ENCODE data around the gene GLB1L3. TPM values are rescaled to one million over a fixed set of nuclear protein-coding genes. Genes with fewer than 3 reads are reported as not detected.
A peak's percentile ranks its signal among the peaks of the same experiment; 100 is the strongest.

GLB1L3 gene, protein sequence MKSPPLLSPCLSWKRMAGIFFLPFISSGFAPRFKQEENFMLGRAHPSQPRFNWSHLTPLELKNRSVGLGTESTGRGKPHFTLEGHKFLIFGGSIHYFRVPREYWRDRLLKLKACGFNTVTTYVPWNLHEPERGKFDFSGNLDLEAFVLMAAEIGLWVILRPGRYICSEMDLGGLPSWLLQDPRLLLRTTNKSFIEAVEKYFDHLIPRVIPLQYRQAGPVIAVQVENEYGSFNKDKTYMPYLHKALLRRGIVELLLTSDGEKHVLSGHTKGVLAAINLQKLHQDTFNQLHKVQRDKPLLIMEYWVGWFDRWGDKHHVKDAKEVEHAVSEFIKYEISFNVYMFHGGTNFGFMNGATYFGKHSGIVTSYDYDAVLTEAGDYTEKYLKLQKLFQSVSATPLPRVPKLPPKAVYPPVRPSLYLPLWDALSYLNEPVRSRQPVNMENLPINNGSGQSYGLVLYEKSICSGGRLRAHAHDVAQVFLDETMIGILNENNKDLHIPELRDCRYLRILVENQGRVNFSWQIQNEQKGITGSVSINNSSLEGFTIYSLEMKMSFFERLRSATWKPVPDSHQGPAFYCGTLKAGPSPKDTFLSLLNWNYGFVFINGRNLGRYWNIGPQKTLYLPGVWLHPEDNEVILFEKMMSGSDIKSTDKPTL
- total RNA-seq (2021) (0.09 and 0.17 TPM in 2 replicates), Bru-seq, nascent RNA (percentile 13 among the genes with signal in this experiment), BruChase-seq, experiment 1, labeled RNA remaining after a 2-hour chase (percentile 16 among the genes with signal in this experiment), BruChase-seq, experiment 2, labeled RNA remaining after a 6-hour chase (percentile 18 among the genes with signal in this experiment)
- long read RNA-seq: 0 reads

DNA sequence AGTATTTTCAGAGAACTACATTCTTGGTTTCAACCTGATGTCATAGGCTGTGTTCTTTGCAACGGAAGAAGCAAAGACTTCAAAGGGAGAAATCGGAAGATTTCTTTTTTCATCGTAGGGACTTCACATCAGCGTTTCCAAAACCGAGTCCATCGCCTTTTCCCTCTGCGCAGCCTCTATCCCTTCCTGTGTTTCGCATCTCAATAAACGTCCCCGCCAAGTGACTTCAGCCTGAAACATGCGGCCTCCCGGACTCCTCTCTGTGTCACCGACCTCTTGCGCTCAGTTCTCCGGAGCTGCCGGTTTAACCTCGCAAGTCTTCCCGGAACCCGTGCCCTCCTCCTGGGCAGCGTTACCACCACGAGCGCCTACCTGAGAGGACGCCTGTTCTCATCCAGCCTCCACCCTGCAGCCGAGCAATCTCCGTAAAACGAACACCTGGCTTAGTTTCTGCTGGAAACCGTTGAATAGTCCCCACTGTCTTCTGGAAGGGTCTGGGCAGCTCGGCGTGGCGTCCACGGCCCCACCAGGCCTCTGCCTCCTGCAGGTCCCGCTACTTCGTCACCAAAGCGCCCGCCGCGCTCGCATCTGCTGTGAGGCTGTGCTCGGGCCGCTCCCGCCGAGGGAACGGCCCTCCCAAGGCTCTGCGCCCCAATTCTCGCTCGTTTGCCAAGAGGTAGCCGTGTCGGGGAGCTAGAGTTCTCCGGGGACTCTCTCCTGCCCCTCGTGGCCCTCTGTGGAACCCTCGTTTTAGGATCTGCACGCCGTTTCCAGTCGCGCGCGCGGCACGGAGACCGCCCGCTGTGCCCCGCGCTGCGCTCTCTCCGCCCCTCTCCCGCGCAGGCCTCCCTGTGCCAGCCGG is at the start of gene GLB1L3:
Gene GLB1L3, plus strand, starts transcription at position 846 of the 862 bp plus-strand sequence. CDS start 362 bp downstream, outside the sequence.
- peak within 1 kb of the TSS; percentile 41 for H3K4me3 ChIP-seq (ENCODE audit: low read depth, low read length, poor library complexity, severe bottlenecking)
- intact Hi-C loops (cut with micrococcal nuclease; ENCODE audit: unreplicated experiment): no loop called here

GRCh38 chr11:134226806-134227325 is 49.3 kb upstream of the GLB1L3 start:
- ChIA-PET CTCF (no interaction called here), POLR2A (ENCODE audit: low non-redundant PET) (no interaction called here)
- no peaks in the 10 kb centered on the region for H3K9me3 ChIP-seq (ENCODE audit: low read depth, low read length, poor library complexity, severe bottlenecking)
- no peak overlapping the region for H3K27ac ChIP-seq (ENCODE audit: low read depth, low read length, poor library complexity, severe bottlenecking)
- peaks cover 12% of the 10 kb centered on the region for H3K4me1 ChIP-seq (ENCODE audit: insufficient read depth, low read length, poor library complexity, severe bottlenecking)
- H3K27me3 ChIP-seq (replicated peaks; ENCODE audit: insufficient read depth, low read depth, low read length, poor library complexity): no peaks in the 10 kb centered on the region
- TF ChIP-seq, protein P1, sequence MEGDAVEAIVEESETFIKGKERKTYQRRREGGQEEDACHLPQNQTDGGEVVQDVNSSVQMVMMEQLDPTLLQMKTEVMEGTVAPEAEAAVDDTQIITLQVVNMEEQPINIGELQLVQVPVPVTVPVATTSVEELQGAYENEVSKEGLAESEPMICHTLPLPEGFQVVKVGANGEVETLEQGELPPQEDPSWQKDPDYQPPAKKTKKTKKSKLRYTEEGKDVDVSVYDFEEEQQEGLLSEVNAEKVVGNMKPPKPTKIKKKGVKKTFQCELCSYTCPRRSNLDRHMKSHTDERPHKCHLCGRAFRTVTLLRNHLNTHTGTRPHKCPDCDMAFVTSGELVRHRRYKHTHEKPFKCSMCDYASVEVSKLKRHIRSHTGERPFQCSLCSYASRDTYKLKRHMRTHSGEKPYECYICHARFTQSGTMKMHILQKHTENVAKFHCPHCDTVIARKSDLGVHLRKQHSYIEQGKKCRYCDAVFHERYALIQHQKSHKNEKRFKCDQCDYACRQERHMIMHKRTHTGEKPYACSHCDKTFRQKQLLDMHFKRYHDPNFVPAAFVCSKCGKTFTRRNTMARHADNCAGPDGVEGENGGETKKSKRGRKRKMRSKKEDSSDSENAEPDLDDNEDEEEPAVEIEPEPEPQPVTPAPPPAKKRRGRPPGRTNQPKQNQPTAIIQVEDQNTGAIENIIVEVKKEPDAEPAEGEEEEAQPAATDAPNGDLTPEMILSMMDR (conservative IDR thresholded peaks at IDR 0.05; ENCODE audit: low read depth, low read length): no peak
- no peak for TF ChIP-seq EZH2 (IDR thresholded peaks at IDR 0.05; ENCODE audit: borderline replicate concordance, low read depth, low read length, poor library complexity, severe bottlenecking)
- DNase-seq (ENCODE audit: low spot score): no peak
- H3K36me3 ChIP-seq (ENCODE audit: insufficient read depth, low read length, poor library complexity, severe bottlenecking): no peaks in the 10 kb centered on the region
- BruUV-seq (replicated peaks): TSS peak; percentile 18
- H3K4me3 ChIP-seq (ENCODE audit: low read depth, low read length, poor library complexity, severe bottlenecking): peak overlapping the region; percentile 65
- intact Hi-C loops (cut with micrococcal nuclease; ENCODE audit: unreplicated experiment): no loop called here

More for the DNA sequence above, at the start of gene GLB1L3:
- Histone ChIP-seq H3K27ac (ENCODE audit: low read depth, low read length, poor library complexity, severe bottlenecking) (no peak within 1 kb of the TSS), H3K27me3 (replicated peaks; ENCODE audit: insufficient read depth, low read depth, low read length, poor library complexity) (peaks cover 90% of the 10 kb centered on the region), H3K9me3 (ENCODE audit: low read depth, low read length, poor library complexity, severe bottlenecking) (no peaks in the 10 kb centered on the region), H3K4me1 (ENCODE audit: insufficient read depth, low read length, poor library complexity, severe bottlenecking) (no peaks in the 10 kb centered on the region), H3K36me3 (ENCODE audit: insufficient read depth, low read length, poor library complexity, severe bottlenecking) (no peaks in the 10 kb centered on the region)
- peak; percentile 65 for DNase-seq (ENCODE audit: low spot score)
- no TSS peak for BruUV-seq (replicated peaks)
- ChIA-PET POLR2A (ENCODE audit: low non-redundant PET) (interaction anchor here (0.6 kb wide), 1 partner anchor 11 kb away, joined by 3 read pairs; no protein-coding TSS in a partner anchor), CTCF (interaction anchor here (0.7 to 1.3 kb wide), 2 partner anchors 9 to 14 kb away, joined by 3 to 7 read pairs; no protein-coding TSS in a partner anchor)
- TF ChIP-seq, protein P1 (conservative IDR thresholded peaks at IDR 0.05; ENCODE audit: low read depth, low read length): 0 out of 2 replicates have a peak, but pooled peaks have one; percentile 51
- no peak for TF ChIP-seq EZH2 (IDR thresholded peaks at IDR 0.05; ENCODE audit: borderline replicate concordance, low read depth, low read length, poor library complexity, severe bottlenecking)

DNA sequence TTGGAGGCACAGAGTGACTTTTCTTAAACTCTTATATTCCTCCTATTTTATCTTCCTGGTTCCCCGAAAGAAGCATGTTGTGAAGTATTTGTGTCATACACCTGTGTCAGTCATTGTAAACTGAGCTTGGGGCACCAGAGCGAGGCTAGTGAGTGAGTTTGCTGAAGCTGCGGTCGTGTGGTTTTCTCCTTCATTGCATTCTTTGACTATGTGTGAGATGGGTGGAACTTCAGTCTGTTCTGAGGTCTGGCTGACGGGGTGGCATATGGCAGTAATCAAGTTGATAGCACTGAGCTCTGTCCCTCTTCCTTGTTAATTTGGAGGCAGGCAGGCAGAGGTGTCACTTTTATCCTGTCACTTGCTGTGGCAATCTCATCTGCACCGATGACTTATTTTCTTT is 47.6 kb upstream of the GLB1L3 start:
- BruUV-seq (replicated peaks): no TSS peak
- H3K27ac ChIP-seq (ENCODE audit: low read depth, low read length, poor library complexity, severe bottlenecking): no peak overlapping the region
- intact Hi-C loops (cut with micrococcal nuclease; ENCODE audit: unreplicated experiment): no loop called here
- POLR2A ChIA-PET (ENCODE audit: low non-redundant PET): no interaction called here
- DNase-seq (ENCODE audit: low spot score): no peak
- no peaks in the 10 kb centered on the region for H3K36me3 ChIP-seq (ENCODE audit: insufficient read depth, low read length, poor library complexity, severe bottlenecking)
- TF ChIP-seq, protein P1 (conservative IDR thresholded peaks at IDR 0.05; ENCODE audit: low read depth, low read length): no peak
- TF ChIP-seq EZH2 (IDR thresholded peaks at IDR 0.05; ENCODE audit: borderline replicate concordance, low read depth, low read length, poor library complexity, severe bottlenecking): no peak
- CTCF ChIA-PET: no interaction called here
- H3K4me3 ChIP-seq (ENCODE audit: low read depth, low read length, poor library complexity, severe bottlenecking): no peak overlapping the region
- H3K9me3 ChIP-seq (ENCODE audit: low read depth, low read length, poor library complexity, severe bottlenecking): no peaks in the 10 kb centered on the region
- H3K4me1 ChIP-seq (ENCODE audit: insufficient read depth, low read length, poor library complexity, severe bottlenecking): no peaks in the 10 kb centered on the region
- H3K27me3 ChIP-seq (replicated peaks; ENCODE audit: insufficient read depth, low read depth, low read length, poor library complexity): no peaks in the 10 kb centered on the region
